HG03442 (cell line): ENCODE data around the gene CINP.

Experiments used
- ATAC-seq: cut with Tn5 transposase; IDR thresholded peaks from one replicate; pipeline ENCODE4 v1.9.1; 2021; ENCODE audit warnings: mild to moderate bottlenecking, moderate library complexity; ENCODE audit not compliant: unreplicated experiment

Gene CINP

GRCh38 chr14:102362545-102363181, at the start of gene CINP, which contains the start of gene TECPR2:
Gene CINP, minus strand, starts transcription at chr14:102362890. Its CDS starts 39 bp downstream, at chr14:102362851.
Gene TECPR2, plus strand, starts transcription at chr14:102362941. Its CDS starts 13,781 bp downstream, at chr14:102376722.
- ATAC-seq, result peak; percentile 85

GRCh38 chr14:102408724-102409123, 46.0 kb upstream of the CINP start:
- ATAC-seq, result no peak

GRCh38 chr14:102407258-102407657, 44.6 kb upstream of the CINP start:
- ATAC-seq, result no peak

- no peak for ATAC-seq
Observed at GRCh38 chr14:102403028-102403427, 40.3 kb upstream of the CINP start.

GRCh38 chr14:102396521-102396920, 33.8 kb upstream of the CINP start:
- ATAC-seq, result no peak

- ATAC-seq, result no peak
Observed at GRCh38 chr14:102394717-102395375, 32.2 kb upstream of the CINP start.

GRCh38 chr14:102392506-102392905, 29.8 kb upstream of the CINP start:
- ATAC-seq, result no peak

GRCh38 chr14:102390064-102390855, 27.6 kb upstream of the CINP start:
- no peak for ATAC-seq

GRCh38 chr14:102389246-102389645, 26.6 kb upstream of the CINP start:
- no peak for ATAC-seq

- no peak for ATAC-seq
Observed at GRCh38 chr14:102387086-102387485, 24.4 kb upstream of the CINP start.

GRCh38 chr14:102378830-102379229, 16.1 kb upstream of the CINP start:
- no peak for ATAC-seq

GRCh38 chr14:102377696-102378095, 15.0 kb upstream of the CINP start:
- ATAC-seq, result no peak

GRCh38 chr14:102375119-102375518, 12.4 kb upstream of the CINP start:
- ATAC-seq, result no peak

- ATAC-seq, result no peak
Observed at GRCh38 chr14:102374264-102374663, 11.6 kb upstream of the CINP start.

- no peak for ATAC-seq
Observed at GRCh38 chr14:102373110-102373509, 10.4 kb upstream of the CINP start.

GRCh38 chr14:102371361-102371760, 8.7 kb upstream of the CINP start:
- ATAC-seq, result no peak

GRCh38 chr14:102370305-102370809, 7.7 kb upstream of the CINP start:
- no peak for ATAC-seq

GRCh38 chr14:102363182-102363943, 673 bp upstream of the CINP start:
- peak; percentile 25 for ATAC-seq

- no peak for ATAC-seq
Observed at GRCh38 chr14:102362084-102362483, 606 bp downstream of the CINP start.

GRCh38 chr14:102360388-102360787, 2.3 kb downstream of the CINP start:
- no peak for ATAC-seq

- no peak for ATAC-seq
Observed at GRCh38 chr14:102359341-102359740, 3.3 kb downstream of the CINP start.
